Measurements from ENCODE around the gene WDR64.

GRCh38 chr1:241630476-241630875, 21.6 kb upstream of the WDR64 start:
- TF ChIP-seq CTCF (IDR thresholded peaks at IDR 0.05) (no peak), POLR2A (IDR thresholded peaks at IDR 0.05) (no peak), EP300 (IDR thresholded peaks at IDR 0.05) (no peak)

All from ovary (tissue), 3 donors.